ENCODE data around the gene DGKB.
A peak's percentile ranks its signal among the peaks of the same experiment; 100 is the strongest.

The DGKB gene

GRCh38 chr7:14381936-14382335 lies 520.6 kb downstream of the DGKB start:
- DNase-seq (ENCODE audit: low read depth), result no peak

- no peak for DNase-seq (ENCODE audit: low read depth)
These were observed 521.2 kb downstream of the DGKB start for GRCh38 chr7:14381306-14381705.

GRCh38 chr7:14380881-14381280 lies 521.7 kb downstream of the DGKB start:
- no peak for DNase-seq (ENCODE audit: low read depth)

GRCh38 chr7:14377646-14378266 lies 524.8 kb downstream of the DGKB start:
- peak; percentile 43 for DNase-seq (ENCODE audit: low read depth)

GRCh38 chr7:14376711-14377110 lies 525.8 kb downstream of the DGKB start:
- DNase-seq (ENCODE audit: low read depth), result no peak

GRCh38 chr7:14375998-14376397 lies 526.6 kb downstream of the DGKB start:
- DNase-seq (ENCODE audit: low read depth), result no peak

- DNase-seq (ENCODE audit: low read depth), result no peak
These were observed 528.2 kb downstream of the DGKB start for GRCh38 chr7:14374336-14374735.

GRCh38 chr7:14368285-14368684 lies 534.3 kb downstream of the DGKB start:
- DNase-seq (ENCODE audit: low read depth), result no peak

- DNase-seq (ENCODE audit: low read depth), result no peak
These were observed 551.4 kb downstream of the DGKB start for GRCh38 chr7:14351167-14351566.

GRCh38 chr7:14341200-14341775 lies 561.3 kb downstream of the DGKB start:
- DNase-seq (ENCODE audit: low read depth), result no peak

GRCh38 chr7:14340393-14341074 lies 562.0 kb downstream of the DGKB start:
- DNase-seq (ENCODE audit: low read depth), result no peak

- no peak for DNase-seq (ENCODE audit: low read depth)
These were observed 562.7 kb downstream of the DGKB start for GRCh38 chr7:14339861-14340260.

- no peak for DNase-seq (ENCODE audit: low read depth)
These were observed 566.3 kb downstream of the DGKB start for GRCh38 chr7:14336256-14336655.

- no peak for DNase-seq (ENCODE audit: low read depth)
These were observed 570.4 kb downstream of the DGKB start for GRCh38 chr7:14332155-14332554.

- no peak for DNase-seq (ENCODE audit: low read depth)
These were observed 577.8 kb downstream of the DGKB start for GRCh38 chr7:14324767-14325166.

GRCh38 chr7:14322724-14323123 lies 579.8 kb downstream of the DGKB start:
- no peak for DNase-seq (ENCODE audit: low read depth)

- DNase-seq (ENCODE audit: low read depth), result no peak
These were observed 580.6 kb downstream of the DGKB start for GRCh38 chr7:14321947-14322346.

GRCh38 chr7:14309432-14309831 lies 593.1 kb downstream of the DGKB start:
- DNase-seq (ENCODE audit: low read depth), result no peak

GRCh38 chr7:14305233-14305866 lies 597.2 kb downstream of the DGKB start:
- no peak for DNase-seq (ENCODE audit: low read depth)

- DNase-seq (ENCODE audit: low read depth), result no peak
These were observed 599.0 kb downstream of the DGKB start for GRCh38 chr7:14303536-14303935.

- DNase-seq (ENCODE audit: low read depth), result no peak
These were observed 607.9 kb downstream of the DGKB start for GRCh38 chr7:14294637-14295036.

- no peak for DNase-seq (ENCODE audit: low read depth)
These were observed 609.1 kb downstream of the DGKB start for GRCh38 chr7:14293434-14293833.

- no peak for DNase-seq (ENCODE audit: low read depth)
These were observed 609.8 kb downstream of the DGKB start for GRCh38 chr7:14292737-14293136.
